GM21529 (cell line): ENCODE data around the gene PSEN1.

ENCODE experiments used
- ATAC-seq: cut with Tn5 transposase; IDR thresholded peaks from one replicate; pipeline ENCODE4 v1.9.1; 2021; ENCODE audit not compliant: unreplicated experiment

Gene PSEN1

DNA sequence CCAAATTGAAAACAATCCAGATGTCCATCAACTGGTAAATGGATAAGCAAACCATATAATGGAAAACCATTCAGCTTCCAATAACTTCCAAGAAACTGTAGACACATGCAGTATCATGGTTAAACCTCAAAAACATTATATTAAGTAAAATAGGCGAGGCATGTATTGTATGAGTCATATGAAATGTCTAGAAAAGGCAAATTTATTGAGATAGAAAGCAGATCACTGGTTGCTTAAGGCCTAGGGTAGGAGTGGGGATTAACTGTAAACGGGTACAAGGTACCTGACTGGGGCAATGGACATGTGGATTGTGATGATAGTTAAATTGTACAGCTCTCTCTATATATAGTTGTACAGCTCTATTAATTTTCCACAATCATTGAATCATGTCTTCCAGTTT, 79.7 kb downstream of the PSEN1 start:
- ATAC-seq, result no peak

DNA sequence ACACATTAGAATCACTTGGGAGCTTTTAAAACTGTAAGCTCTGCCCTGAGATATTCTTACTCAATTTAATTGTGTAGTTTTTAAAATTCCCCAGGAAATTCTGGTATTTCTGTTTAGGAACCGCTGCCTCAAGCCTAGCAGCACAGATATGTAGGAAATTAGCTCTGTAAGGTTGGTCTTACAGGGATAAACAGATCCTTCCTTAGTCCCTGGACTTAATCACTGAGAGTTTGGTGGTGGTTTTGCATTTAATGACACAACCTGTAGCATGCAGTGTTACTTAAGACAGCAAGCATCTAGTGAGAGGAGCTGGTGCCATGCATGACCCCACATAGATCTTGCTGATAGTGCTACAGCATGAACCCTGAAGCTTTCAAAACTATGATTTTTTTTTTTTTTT, 81.1 kb downstream of the PSEN1 start:
- no peak for ATAC-seq

DNA sequence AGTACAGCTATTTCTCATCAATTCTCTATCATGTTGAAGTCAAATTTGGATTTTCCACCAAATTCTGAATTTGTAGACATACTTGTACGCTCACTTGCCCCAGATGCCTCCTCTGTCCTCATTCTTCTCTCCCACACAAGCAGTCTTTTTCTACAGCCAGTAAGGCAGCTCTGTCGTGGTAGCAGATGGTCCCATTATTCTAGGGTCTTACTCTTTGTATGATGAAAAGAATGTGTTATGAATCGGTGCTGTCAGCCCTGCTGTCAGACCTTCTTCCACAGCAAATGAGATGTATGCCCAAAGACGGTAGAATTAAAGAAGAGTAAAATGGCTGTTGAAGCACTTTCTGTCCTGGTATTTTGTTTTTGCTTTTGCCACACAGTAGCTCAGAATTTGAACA, 83.8 kb downstream of the PSEN1 start:
- ATAC-seq, result no peak

DNA sequence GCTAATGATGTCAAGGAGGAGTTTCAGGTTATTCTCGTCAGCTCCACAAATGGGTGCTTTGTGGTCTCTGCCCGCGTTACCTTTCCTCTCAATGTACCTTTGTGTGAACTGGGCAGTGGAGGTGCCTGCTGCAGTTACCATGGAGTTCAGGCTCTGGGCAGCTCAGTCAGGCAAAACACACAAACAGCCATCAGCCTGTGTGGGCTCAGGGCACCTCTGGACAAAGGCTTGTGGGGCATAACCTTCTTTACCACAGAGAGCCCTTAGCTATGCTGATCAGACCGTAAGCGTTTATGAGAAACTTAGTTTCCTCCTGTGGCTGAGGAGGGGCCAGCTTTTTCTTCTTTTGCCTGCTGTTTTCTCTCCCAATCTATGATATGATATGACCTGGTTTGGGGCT, 84.3 kb downstream of the PSEN1 start:
- ATAC-seq, result no peak

DNA sequence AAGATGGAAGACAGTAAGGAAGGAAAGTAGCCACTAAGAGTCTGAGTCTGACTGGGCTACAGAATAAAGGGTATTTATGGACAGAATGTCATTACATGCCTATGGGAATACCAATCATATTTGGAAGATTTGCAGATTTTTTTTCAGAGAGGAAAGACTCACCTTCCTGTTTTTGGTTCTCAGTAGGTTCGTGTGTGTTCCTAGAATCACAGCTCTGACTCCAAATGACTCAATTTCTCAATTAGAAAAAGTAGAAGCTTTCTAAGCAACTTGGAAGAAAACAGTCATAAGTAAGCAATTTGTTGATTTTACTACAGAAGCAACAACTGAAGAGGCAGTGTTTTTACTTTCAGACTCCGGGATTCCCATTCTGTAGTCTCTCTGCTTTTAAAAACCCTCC, 85.6 kb downstream of the PSEN1 start:
- no peak for ATAC-seq

DNA sequence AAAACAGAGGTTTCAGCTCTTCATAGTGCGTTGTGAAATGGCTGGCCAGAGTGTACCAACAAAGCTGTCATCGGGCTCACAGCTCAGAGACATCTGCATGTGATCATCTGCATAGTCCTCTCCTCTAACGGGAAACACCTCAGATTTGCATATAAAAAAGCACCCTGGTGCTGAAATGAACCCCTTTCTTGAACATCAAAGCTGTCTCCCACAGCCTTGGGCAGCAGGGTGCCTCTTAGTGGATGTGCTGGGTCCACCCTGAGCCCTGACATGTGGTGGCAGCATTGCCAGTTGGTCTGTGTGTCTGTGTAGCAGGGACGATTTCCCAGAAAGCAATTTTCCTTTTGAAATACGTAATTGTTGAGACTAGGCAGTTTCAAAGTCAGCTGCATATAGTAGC, 86.7 kb downstream of the PSEN1 start:
- peak; percentile 67 for ATAC-seq

DNA sequence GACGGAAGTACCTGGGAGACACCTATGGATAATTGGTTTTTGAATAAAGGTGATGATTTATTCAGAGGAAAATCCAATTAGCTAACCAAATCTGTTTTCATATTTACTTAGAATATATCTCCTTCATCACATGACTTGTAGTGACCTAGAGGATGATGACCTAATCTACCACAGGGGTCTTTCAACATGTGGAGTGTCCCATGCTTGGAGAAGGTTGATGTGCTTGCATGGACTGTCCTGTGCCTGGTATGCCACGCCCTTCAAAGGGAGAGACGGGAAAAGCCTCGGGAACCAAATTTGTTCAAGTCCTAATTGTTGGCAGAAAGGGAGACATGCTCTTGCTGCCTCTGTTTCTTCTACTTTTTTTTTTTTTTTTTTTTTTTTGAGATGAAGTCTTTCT, 89.2 kb downstream of the PSEN1 start:
- no peak for ATAC-seq

DNA sequence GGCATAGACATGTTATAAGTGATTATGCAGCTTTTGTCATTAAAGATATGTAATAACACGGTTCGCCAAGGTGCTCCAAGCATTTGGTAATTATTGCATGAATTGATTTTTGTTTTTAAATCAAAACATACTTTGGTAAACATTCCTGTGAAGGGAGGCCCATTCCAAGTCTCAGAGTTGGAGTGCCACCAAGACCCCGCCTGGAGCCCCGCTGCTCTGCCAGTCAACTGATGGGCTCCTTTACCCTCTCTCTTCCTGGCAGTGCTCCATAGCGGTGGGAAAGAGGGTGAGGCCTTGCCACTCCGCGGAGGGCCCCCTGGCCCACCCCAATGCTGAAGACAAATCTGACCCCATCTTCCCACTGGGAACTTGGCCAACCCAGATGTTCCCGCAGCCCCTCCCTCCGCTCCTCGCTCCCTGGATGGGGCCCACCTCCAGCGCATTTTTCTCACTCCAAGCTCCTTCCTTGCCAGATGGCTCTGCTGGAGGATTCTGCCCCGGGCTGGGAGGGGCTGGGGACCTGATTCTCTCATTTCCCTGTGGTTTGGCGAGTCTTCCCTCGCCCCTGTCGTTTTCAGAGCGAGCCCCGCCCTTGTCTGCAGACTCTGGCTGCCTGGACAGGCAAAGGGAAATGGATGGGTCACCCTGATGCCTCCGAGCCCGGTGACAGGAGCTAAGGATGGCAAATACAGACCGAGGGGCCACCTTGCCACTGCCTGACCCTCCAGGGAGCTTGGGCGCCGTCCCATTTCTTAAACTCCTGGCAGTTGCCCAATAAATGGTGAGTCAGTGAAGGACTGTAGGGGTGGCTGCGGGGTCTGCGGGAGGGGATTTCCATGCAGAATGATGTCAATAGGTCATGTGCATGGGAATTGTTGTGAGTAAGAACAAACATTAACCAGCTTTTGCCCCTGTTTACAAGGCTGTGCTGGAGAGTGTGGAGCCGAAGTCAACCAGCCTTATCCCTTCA, 91.8 kb downstream of the PSEN1 start:
- ATAC-seq, result no peak

DNA sequence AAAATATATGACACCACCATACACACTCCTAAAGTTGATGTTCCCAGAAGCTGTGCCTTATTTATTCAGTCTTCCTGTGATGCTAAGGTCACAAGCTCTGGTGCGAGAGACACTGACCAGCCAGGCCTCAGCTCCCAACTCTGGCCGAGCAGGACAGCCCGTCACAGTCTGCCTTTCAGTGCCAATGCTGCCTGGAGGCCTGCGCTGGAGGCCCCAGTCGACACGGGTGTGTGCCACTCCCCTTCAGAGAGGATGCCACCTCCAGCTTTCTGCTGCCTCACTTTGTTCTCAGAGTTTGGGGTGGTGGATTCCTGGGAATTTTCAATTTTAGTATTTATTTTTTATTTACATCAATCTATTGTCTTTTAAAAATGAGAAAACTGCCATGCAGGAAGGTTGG, 93.7 kb downstream of the PSEN1 start:
- ATAC-seq, result no peak

DNA sequence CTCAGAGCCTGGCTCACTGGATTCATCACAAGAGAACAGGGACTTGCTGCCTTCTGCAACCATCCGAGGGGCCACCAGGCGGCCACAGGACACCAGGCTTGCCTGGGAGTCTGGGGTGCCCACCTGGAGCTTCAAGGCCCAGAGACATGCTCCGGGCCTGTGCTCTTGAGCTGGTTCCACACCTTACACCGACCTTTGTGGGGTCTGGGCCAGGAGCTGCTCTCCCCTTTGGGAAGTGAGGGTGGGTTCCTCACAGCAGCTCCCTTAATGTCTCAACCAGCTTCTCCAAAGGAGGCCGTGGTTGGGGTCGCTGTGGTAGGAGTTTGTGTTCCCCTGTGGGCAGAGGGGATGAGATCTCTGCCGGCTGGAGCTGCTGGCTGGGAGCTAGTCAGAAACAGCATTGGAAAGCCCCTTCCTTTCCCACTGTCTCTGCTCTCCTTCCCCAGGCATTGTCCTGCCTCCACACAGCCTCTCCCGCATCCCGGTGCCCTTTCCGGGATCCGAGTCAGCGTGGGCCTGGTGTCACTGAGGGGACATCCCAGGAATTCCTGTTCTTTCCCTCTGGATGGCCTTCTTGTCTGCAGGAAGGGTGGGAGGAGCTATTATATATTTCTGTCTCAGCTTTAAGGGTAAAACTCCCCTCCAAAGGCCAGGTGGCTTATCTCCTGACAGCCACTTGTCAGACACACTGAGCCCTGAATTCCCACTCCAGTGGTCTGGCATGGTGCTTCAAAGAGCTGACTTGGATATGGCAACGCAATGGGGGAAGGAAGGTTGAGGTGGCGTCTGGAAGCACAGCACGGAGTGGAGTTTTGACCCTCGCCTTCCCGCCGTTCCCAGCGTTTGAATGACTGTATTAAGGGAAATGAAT, 95.9 kb downstream of the PSEN1 start:
- ATAC-seq, result no peak

DNA sequence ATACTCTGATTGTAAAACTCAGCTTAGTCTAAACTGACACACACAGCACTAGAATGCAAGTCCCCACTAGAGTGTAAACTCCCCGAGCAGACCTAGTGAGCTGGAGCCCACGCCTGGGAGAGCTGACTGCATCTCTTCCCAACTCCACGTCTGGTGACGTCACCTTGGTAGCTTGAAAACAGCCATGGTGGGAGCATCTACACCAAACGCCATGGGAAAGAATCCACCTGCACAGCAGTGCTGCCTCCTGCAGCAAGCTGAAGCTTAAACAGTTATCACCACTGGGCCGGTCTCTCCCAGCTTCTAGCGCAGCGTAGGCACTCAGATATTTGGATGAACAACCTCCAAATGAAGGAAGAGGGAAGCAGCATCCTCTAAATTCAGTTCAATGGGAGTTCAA, 96.7 kb downstream of the PSEN1 start:
- no peak for ATAC-seq

DNA sequence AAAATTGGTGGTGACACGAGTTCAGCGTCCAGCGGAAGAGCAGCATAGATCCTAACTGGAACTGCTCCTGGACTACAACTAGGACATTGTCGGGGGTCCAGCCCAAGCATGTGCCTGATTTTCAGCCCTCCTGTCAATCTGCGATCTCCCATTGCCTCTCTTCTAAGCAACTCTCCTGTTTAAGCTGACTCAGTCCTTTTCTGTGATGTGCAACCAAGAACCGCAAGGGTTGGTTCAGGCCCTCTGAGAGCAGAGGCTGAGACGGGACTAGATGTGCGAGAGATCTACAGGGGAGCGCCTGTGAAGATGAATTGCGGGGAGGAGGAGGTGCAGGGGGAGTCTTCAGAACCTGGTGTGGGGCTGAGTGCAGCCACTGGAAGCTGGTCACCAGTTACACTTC, 97.3 kb downstream of the PSEN1 start:
- ATAC-seq, result no peak

DNA sequence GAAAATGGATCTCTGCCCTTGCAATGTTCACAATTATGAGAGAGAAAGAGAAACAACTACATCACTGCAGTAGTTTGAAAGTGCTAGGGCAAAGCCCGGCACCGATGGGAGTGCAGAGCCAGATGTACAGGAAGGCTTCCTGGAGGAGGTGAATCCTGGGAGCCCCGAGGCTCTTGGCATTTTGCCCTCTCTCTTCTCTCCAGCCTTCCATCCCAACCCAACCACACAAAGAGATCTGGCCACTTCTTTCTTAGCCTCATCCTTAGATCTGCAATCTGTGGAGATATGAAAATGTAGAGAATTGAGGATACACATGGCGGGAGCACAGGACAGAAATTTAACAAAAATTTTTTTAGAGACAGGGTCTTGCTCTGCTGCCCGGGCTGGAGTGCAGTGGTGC, 97.7 kb downstream of the PSEN1 start:
- no peak for ATAC-seq

DNA sequence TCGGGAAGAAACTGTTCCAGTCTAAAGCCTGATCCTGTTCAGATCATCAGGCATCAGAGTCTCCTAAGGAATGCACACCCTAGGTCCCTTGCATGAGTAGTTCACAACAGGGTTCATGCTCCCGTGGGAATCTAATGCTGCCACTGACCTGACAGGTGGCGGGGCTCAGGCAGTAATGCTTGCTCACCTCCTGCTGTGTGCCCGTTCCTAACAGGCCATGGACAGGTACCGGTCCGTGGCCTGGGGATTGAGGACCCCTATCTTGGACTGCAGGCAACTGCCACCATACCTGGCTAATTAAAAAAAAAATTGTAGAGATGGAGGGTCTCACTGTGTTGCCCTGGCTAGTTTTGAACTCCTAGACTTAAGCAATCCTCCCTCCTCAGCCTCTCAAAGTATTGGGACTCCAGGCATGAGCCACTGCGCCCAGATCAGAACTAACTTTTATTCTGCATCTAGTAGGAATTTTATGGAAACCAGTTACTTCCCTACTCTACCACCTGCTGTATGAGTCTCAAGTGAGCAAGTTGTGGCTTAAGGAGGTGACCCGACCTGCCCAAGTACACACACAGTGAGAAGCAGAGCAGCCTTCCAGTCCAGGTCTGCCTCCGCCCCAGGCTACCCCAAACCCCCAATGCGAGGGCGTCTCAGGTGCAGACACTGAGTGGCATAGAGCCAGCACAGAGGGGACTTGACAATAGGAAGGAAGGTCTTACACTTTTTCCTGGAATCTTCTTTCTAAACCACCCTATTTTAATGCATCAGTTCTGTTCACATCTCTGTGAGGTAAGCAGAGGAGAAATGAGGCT, 98.5 kb downstream of the PSEN1 start:
- ATAC-seq, result no peak

DNA sequence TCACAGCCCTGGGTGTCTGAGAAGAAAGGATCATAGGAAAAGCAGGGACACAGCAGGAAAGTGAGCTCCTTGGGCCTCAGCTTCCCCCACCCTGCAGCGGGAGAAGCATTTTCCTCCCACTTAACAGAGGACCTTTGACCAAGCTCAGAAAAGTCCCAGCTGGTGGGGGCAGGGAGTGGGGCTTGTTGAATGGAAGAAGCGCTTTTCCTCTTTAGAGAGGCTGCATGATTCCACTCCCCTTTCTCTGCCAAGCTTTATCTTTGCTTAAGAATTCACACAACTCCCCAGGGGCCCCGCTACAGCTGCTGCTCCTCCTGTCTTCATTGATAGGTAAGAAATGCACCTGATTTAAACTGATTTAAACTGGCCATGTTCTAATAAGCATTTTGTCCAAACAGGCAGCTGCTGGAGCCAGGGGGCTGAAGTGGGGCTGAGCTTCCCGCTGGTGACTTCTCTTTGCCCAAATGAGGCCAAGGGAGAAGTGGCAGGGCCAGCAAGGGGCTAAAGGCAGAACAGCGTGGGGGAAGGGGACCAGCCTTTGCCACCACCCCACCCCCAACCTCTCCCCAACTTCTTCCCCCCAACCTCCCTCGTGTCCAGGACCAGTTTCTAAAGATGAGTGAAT, 99.3 kb downstream of the PSEN1 start:
- no peak for ATAC-seq

DNA sequence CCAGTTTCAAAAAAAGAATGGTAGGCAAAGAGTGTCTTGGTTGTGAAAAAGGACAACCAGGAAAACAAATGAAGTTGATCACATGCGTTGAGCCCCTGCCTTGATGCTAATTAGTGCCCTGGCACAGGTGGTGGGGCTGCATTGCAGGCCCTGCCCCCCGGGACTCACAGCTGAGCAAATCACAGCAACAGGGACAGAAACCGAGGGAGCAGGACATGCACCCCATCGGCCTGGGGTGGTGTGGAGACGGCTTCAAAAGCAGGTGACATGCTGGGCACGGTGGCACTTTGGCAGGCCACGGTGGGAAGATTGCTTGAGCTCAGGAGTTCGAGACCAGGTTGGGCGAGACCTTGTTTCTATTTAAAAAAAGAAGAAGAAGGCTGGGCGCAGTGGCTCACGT, 99.8 kb downstream of the PSEN1 start:
- no peak for ATAC-seq

DNA sequence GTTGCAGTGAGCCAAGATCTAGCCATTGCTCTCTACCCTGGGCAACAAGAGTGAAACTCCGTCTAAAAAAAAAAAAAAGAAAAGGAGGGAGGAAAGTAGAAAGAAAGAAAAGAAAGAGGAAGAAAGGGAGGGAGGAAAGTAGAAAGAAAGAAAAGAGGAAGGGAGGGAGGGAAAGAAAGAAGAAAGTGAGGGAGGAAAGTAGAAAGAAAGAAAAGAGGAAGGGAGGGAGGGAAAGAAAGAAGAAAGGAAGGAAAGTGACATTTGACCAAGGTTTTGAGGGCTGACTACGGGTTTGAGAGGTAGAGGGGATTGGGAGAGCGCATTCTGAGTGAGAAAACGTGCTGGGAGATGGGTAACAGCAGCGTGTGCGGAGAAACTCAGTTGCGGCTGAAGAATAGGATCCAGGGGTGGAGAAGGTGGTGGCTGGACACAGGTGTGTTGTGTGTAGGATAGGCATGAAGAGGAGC, 100.5 kb downstream of the PSEN1 start:
- no peak for ATAC-seq

DNA sequence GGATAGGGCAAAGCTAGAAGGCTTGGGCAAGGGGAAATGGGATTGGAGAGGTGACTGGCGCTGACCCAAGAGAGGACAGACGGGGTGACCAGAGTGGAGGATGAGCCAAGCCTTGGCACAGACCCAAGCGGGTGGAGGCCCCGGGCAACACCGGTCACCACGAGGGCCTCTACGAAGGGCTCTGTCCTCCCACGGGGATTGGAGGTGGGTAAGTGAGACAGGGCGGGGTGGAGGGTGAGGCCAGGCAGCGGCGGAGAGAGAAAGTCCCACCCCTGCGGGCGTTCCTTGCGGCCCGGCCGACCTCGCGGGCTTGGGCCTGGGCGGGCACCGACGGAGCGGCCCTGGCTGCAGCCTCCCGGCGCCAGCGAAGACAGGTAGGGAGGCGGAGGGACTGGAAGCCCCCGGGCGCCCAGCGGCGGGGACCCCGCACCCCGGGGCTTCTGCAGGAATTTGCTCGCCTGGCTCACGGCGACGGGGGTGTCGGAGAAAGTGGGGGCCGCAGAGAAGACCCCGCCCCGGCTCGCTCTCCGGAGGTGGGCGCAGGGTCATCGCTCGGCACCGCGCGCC, 101.0 kb downstream of the PSEN1 start, which contains the start of gene PAPLN:
Gene PAPLN, plus strand, starts transcription at position 288 of the 567 bp plus-strand sequence. CDS start 2,273 bp downstream, outside the sequence.
- ATAC-seq, result no peak

DNA sequence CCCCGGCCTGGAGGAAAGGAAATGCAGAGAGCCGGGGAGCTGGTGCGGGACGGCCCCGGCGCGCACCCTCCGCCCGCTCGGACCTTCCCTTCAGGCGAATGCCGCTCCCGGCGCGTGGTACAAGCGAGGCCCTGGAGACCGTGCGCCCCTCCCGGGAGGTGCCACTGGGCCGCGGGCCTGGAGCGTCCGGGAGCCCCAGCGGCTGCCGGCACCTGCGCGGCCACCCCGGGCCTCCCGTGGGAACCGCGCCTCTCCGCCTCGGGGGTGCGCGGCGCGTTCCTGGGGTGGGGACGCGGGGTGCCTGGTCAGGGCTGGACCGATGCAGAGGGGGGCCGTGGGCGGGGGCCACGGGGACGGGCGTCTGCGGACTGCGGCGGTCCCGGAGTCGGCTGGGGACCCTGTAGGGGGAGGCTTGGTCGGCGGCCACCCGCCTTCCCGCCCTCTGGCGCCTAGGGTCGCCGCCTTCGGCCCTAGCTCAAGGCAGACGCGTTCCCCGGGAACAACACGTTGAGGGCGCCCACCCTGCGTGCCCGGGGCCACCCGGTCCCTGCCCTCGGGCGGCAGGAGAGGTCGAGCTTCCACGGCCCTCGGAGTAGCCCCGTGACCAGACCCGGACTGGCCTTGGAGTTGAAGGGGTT, 101.6 kb downstream of the PSEN1 start:
- no peak for ATAC-seq

DNA sequence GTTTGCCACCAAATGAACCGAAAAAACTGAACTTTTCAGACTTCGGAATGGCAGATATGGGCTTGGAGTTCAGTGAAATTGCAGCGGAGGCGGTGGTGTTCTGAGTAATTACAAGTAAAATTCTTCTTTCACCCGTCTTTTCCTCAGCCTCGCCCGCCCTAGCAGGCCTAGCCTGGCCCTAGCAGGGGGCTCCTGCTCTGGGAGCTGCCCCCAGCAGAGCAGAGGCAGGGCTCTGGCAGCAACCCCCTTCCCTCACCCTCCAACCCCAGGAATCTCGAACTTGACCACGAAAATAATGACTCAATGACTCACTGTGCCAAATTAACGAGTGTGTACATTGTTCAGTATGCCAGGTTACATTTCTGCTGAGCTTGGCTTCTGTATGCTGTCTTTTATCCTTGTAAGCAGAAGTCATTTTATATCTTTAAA, 102.1 kb downstream of the PSEN1 start:
- ATAC-seq, result no peak
